GM12878 (cell line): Measurements from ENCODE around the gene HNF4A. TPM values are rescaled to one million over a fixed set of nuclear protein-coding genes. Genes with fewer than 3 reads are reported as not detected.

Experiments used
- ATAC-seq: fragments of 200-7000 bp; cut with Tn5 transposase; 3 replicates; pipeline ENCODE4 v1.9.1; 2020; ENCODE audit warnings: mild to moderate bottlenecking, moderate library complexity
- BruUV-seq: library from RNA; stranded (reverse); fragments of 400-500 nt; replicated peaks from 2 replicates; lab custom pipeline; 2021; lab: Mats Ljungman, UMichigan
- CTCF ChIA-PET: fragments of 300-600 bp; sonication (Branson Sonifier 250); formaldehyde crosslinking; extraction: SDS; loops from one replicate; lab custom pipeline; 2021; ENCODE audit warnings: inconsistent platforms; lab: Yijun Ruan, JAX
- POLR2A ChIA-PET: fragments of 350-600 bp; formaldehyde crosslinking; extraction: SDS; loops from one replicate; lab custom pipeline; 2021; ENCODE audit warnings: inconsistent platforms; lab: Charles Lee
- RAD21 ChIA-PET: fragments of 300-600 bp; sonication (Branson Sonifier 250); formaldehyde crosslinking; loops from one replicate; lab custom pipeline; 2023; ENCODE audit warnings: antibody characterized with exemption; ENCODE audit not compliant: unreplicated experiment; lab: Charles Lee
- SMC1A ChIA-PET: fragments of 300-600 bp; sonication (Branson Sonifier 250); formaldehyde crosslinking; loops from one replicate; lab custom pipeline; 2023; ENCODE audit not compliant: unreplicated experiment, uncharacterized antibody; lab: Charles Lee
- DNase-seq: peaks from one replicate; pipeline ENCODE4 v3.0.0-alpha.2; 2011; ENCODE audit warnings: low read depth, low spot score
- FAIRE-seq: peaks from 3 replicates; lab custom pipeline; 2011; peaks lifted over from hg19 to GRCh38; lab: Jason Lieb, UNC
- H2AFZ ChIP-seq: 2 replicates; pipeline ENCODE4 v1.6.0; 2011; ENCODE audit warnings: low read depth, low read length, control low read depth; ENCODE audit not compliant: control insufficient read depth
- H3K27ac ChIP-seq: 2 replicates; pipeline ENCODE4 v1.5.1; 2011; ENCODE audit warnings: control low read depth; ENCODE audit not compliant: control insufficient read depth, insufficient read depth
- H3K27me3 ChIP-seq, 2 experiments: replicated peaks in 1 of 2; 2 replicates each; pipeline versions ENCODE4 v1.6.0 to v1.6.1; 2011; ENCODE audit warnings: low read length in 1 of 2; ENCODE audit not compliant: control insufficient read depth in 2 of 2, insufficient read depth in 2 of 2
- H3K36me3 ChIP-seq, 2 experiments: 2 replicates each; pipeline ENCODE4 v1.5.1; 2011; ENCODE audit warnings: low read length in 1 of 2; ENCODE audit not compliant: control insufficient read depth in 2 of 2, insufficient read depth in 2 of 2
- H3K4me1 ChIP-seq: 2 replicates; pipeline ENCODE4 v1.6.1; 2011; ENCODE audit warnings: mild to moderate bottlenecking, low read length, moderate library complexity, mixed read lengths; ENCODE audit not compliant: control insufficient read depth, insufficient read depth
- H3K4me2 ChIP-seq: 2 replicates; pipeline ENCODE4 v1.6.0; 2011; ENCODE audit warnings: control low read depth; ENCODE audit not compliant: control insufficient read depth, insufficient read depth
- H3K4me3 ChIP-seq: fragments of 200-600 bp; sonication (generic); 2 replicates; pipeline ENCODE4 v1.5.1; 2016
- H3K79me2 ChIP-seq: 2 replicates; pipeline ENCODE4 v1.6.0; 2011; ENCODE audit warnings: low read length; ENCODE audit not compliant: control insufficient read depth, insufficient read depth
- H3K9ac ChIP-seq: 2 replicates; pipeline ENCODE4 v1.8.0; 2011; ENCODE audit warnings: low read length, control low read depth, mixed read lengths; ENCODE audit not compliant: control insufficient read depth, insufficient read depth
- H3K9me3 ChIP-seq: replicated peaks from 3 replicates; pipeline ENCODE4 v1.5.1; 2011; ENCODE audit warnings: mild to moderate bottlenecking, low read length; ENCODE audit not compliant: control insufficient read depth, insufficient read depth
- H4K20me1 ChIP-seq: 2 replicates; pipeline ENCODE4 v1.6.0; 2011; ENCODE audit not compliant: control insufficient read depth, insufficient read depth
- BCL3 ChIP-seq: IDR thresholded peaks from 2 replicates; pipeline ENCODE4 v1.6.1; 2011; ENCODE audit warnings: borderline replicate concordance, low read depth, mild to moderate bottlenecking, moderate library complexity, low read length; ENCODE audit not compliant: insufficient read depth, poor library complexity, severe bottlenecking
- NFYA ChIP-seq: IDR thresholded peaks from 2 replicates; pipeline ENCODE4 v1.6.1; 2011; ENCODE audit warnings: low read depth, mild to moderate bottlenecking, low read length, improper control_type of control experiment, borderline replicate concordance
- SMC3 ChIP-seq: IDR thresholded peaks from 2 replicates; pipeline ENCODE4 v1.6.1; 2011; ENCODE audit warnings: low read length, improper control_type of control experiment, borderline replicate concordance
- SRF ChIP-seq, 2 experiments: IDR thresholded peaks; 2 replicates each; pipeline ENCODE4 v1.6.1; 2011; ENCODE audit warnings: low read depth in 2 of 2, low read length in 2 of 2, mild to moderate bottlenecking in 1 of 2, moderate library complexity in 1 of 2
- SUZ12 ChIP-seq: fragments of 200-600 bp; sonication (generic); IDR thresholded peaks from one replicate; pipeline ENCODE4 v1.6.1; 2018; ENCODE audit warnings: antibody characterized with exemption, mild to moderate bottlenecking; ENCODE audit not compliant: unreplicated experiment
- TCF3 ChIP-seq: IDR thresholded peaks from 2 replicates; pipeline ENCODE4 v1.6.1; 2012; ENCODE audit warnings: low read depth, mild to moderate bottlenecking, low read length, borderline replicate concordance; ENCODE audit not compliant: insufficient read depth
- ZNF622 ChIP-seq: fragments of 450-650 bp; IDR thresholded peaks from 2 replicates; pipeline ENCODE4 v1.6.1; 2017; ENCODE audit warnings: mild to moderate bottlenecking, inconsistent platforms
- ZNF687 ChIP-seq: fragments of 450-650 bp; IDR thresholded peaks from 2 replicates; pipeline ENCODE4 v1.6.1; 2017; ENCODE audit warnings: mild to moderate bottlenecking, moderate library complexity
- WGBS: methylation state at CpG from one replicate; pipeline ENCODE4 v1.1.6; 2016; ENCODE audit warnings: low lambda C conversion rate; ENCODE audit not compliant: insufficient replicate concordance, insufficient coverage; ENCODE audit errors: missing lambda C conversion rate; 5-methylcytosine and 5-hydroxymethylcytosine counted together
- in situ Hi-C: fragments of 300-500 bp; cut with MboI; formaldehyde crosslinking; loops from 9 replicates; pipeline ENCODE4 v1.14.3; 2018; ENCODE audit warnings: mixed read lengths
- intact Hi-C: fragments of 100-400 bp; cut with micrococcal nuclease; formaldehyde crosslinking; loops from one replicate; pipeline ENCODE4 v1.14.2; 2022; ENCODE audit not compliant: unreplicated experiment
- polyA plus RNA-seq, 11 experiments: library from polyadenylated mRNA; depleted of rRNA in 4 of 11; unstranded in 6 of 11; stranded (reverse) in 5 of 11; fragments of >200 nt; fragmentation: Nextera tagmentation in 4 of 11; fragmentation: Illumina TruSeq in 1 of 11; extraction: Ambion mirVana in 4 of 11; extraction: Trizol in 1 of 11; gene quantifications; 1 replicate in 1 of 11; 2 replicates in 10 of 11; pipeline versions ENCODE4 v1.2.1 to v1.2.3, GENCODE V29; 2011 to 2016; ENCODE audit warnings: inconsistent platforms in 2 of 11, missing spikeins in 2 of 11, low read depth in 1 of 11
- total RNA-seq, 4 experiments: library from RNA; depleted of rRNA in 3 of 4; stranded (reverse); fragments of >200 nt in 3 of 4; fragmentation: Illumina TruSeq in 1 of 4; extraction: Trizol in 1 of 4; gene quantifications; 2 replicates each; pipeline versions ENCODE4 v1.2.1 to v1.2.3, GENCODE V29; 2013 to 2021

The HNF4A gene
- total and polyA plus RNA-seq, 10 of the 15 experiments (the other 5 are each of a cell fraction or from before 2014, with no cell fraction given), result 0.21 TPM; not detected in 9

GRCh38 chr20:44354979-44355497 lies 461 bp upstream of the HNF4A start (continued):
- TF ChIP-seq TCF3 (no peak), ZNF687 (no peak), ZNF622 (no peak), SRF (IDR thresholded peaks at IDR 0.05; ENCODE audit: low read depth in 2 of 2, low read length in 2 of 2) (no peak), SMC3 (no peak)
- TF ChIP-seq, all 136 proteins: peak for 0

GRCh38 chr20:44356353-44356723 lies 839 bp downstream of the HNF4A start:
- H3K79me2 ChIP-seq, result no peaks in the 10 kb centered on the region
- WGBS, result 78% methylated on average over 14 of the region's 14 CpGs
- ChIA-PET SMC1A (no interaction called here), POLR2A (no interaction called here), RAD21 (no interaction called here), CTCF (no interaction called here)
- no peak for FAIRE-seq
- H2AFZ ChIP-seq, result no peak overlapping the region
- H3K4me2 ChIP-seq, result no peak overlapping the region
- in situ Hi-C loops (no loop called here), intact Hi-C loops (no loop called here)
- H3K27me3 ChIP-seq, result no peaks in the 10 kb centered on the region
- H3K4me3 ChIP-seq, result no peak overlapping the region
- no peak for TF ChIP-seq BCL3
- TF ChIP-seq SUZ12, result no peak
- TF ChIP-seq NFYA, result no peak
- H3K9me3 ChIP-seq, result no peaks in the 10 kb centered on the region
- ATAC-seq, result no peak
- H3K9ac ChIP-seq, result no peak overlapping the region
- H3K4me1 ChIP-seq, result peaks cover 5% of the 10 kb centered on the region; the same call in 1 of the 2 replicates
- H3K36me3 ChIP-seq, result no peaks in the 10 kb centered on the region
- no peak for DNase-seq
- no peak overlapping the region for H3K27ac ChIP-seq
- no peaks in the 10 kb centered on the region for H4K20me1 ChIP-seq
- BruUV-seq, result no TSS peak
